Hematopoietic multipotent progenitor cell treated with erythropoietin and hydrocortisone succinate and interleukin-3 and kit ligand, for 4 days (in vitro differentiated cells): Measurements from ENCODE around the gene PI4KA.
"Not testable (repeated sequence)": the region's sequence is repeated elsewhere in the genome, so short reads cannot be mapped to it uniquely, and the experiment has no call there.

Experiments used
- DNase-seq: peaks from one replicate; pipeline ENCODE4 v3.0.0-alpha.2; 2015

PI4KA gene

DNA sequence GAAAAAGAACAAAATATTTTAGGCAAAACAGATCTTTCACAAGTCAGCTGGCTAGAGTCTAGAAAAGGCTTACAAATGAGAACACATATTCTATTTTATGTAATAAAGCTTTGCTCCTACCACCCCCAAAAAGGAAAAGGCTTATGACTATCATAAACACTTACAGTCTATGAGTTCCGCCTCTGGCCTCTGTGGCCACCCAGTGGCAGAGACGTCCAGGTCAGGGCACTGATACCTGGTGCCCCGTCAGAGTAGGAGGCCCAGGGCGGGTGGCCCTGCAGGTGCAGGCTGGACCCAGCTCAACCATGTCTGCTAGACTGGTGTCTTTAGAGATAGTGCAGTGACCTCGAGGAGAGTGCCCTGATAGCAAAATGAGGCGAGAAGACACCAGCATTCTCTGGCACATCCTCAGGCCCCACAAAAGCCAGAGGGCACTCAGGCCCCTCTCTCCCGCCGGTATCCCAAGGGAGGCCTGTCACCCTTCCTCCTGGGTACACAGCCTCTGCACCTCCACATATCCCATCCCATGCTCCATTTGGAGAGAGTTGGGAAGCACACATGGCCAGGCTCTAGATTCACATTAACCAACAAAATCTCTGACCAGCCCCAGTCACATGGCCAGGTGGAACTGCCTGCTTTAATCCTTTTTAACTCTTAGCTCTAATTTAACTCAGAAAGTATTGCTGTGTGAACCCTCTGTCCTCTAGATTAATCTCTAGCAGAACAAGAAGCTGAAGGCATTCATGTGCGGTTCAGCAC, 112.0 kb downstream of the PI4KA start:
- no peak for DNase-seq

DNA sequence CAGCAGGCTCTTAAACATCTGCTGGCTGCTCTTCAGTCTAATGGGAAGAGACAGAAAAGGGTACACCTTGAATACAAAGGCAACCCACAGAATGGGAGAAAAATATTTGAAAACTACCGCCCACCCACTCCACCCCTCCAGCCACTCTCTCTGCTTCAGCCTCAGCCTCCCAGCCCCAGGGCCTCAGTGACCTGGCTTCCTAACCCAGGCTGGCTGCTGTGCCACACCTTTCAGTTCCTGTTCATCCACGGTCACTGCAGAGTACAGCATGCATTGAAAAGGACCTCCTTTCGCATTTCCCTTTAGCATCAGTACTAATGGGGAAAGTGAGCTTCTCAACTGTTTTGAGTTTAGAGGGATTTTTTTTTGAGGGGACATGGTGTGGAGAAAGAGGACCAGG, 113.5 kb downstream of the PI4KA start:
- DNase-seq = no peak

DNA sequence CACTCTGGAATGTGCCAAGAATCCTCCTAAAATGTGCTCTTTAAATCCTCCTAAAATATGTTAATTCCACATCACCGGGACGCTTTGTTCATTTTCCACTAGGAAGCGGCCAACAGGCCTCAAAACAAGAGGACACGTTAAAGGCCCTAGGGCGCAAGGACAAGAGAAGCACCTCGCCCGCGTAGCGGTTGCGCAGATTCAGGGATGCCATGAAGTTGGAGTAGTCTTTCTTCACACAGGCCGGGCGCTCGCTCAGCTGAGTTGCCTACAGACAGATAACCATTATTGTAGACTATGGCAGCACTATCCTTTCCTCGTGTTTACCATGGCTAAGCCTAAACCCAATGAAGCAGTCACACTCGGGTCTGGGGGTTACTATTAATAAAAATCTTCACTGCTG, 114.2 kb downstream of the PI4KA start:
- DNase-seq = no peak

DNA sequence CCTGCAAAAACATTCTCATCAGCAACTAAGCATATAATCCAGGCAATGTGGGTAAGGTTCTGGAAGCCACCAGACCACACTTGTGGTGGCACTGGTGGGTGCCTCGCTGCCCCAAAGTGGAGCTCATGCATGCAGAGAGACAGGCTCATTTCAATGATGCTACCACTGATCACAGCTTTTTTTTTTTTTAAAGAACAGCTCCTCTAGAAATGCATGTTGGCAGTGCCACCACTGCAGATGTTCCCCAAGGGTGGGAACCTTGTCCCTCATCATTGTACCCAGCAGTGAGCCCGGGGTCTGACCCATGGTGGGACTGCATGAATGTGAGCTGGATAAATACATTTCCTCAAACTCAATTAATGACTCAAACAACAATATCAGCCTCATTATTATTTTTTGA, 115.8 kb downstream of the PI4KA start:
- no peak for DNase-seq

DNA sequence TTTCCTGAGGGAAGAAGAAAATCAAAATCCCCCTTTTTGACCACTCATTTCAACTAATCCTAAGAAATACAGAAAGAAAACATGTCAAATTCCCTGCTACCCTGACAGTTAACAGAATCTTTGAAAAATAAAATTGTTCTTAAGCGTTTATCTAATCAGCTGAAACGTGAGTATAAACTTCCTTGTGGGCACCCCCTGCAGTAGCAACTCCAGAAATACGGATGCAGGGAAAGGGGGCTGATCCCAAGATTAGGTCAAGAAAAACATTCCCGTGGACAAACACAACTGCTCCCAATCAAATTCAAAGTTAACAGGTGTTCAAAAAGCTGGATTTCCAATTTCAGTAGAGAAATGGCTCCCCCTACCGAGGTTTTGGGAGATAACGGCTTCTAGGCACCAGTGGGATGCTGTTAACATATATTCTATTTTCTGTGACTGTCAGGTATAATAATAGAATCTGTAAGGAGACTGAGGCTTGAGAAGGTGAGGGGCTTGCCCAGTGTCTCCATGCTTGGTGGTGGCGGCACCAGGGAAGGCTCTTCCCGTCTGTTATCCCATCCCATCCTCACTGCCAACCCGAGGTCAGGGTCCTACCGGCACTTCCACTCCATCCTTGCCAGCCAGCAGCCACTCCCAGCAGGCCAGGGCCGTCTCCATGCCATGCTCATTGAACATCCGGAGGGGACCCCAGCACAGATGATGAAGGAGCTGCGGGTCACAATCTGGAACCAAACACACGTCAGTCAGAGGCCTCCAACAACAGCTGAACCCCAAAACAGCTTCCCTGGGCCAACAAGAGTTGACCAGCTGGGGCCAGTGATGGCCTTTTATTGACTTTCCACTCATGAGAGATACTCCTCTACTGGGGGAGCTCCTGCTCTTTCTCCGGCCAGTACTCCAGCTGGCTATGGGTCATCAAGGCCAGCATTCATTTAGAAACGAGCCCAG, 116.7 kb downstream of the PI4KA start:
- DNase-seq = peak; percentile 66

DNA sequence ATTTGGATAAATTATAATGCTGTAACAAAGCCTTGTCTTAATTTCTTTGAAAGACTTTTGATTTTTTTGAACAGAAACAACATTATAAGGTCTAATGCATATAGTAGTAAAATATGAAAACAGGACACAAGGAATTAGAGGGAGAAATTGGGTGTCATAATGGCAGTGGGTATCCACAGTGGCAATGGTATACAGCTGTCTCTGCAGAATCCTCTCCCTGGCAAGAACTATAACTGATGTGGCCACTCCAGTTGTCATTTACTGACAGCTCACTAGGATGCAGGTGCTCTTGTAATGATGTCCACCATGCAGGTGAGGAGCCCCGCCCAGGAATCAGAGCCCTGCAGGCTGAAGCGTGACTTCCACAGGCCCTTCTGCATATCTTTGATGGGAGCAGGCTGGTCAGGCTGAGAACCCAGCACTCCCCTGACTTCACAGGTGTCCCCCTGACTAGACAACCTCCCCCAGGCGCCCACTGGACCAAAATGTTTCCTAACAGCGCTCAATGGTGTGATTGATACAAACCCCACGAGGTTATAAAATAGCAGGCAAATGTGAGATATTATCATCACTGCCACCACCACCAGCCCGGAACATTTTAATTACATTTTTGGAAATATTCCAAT, 117.5 kb downstream of the PI4KA start:
- no peak for DNase-seq

DNA sequence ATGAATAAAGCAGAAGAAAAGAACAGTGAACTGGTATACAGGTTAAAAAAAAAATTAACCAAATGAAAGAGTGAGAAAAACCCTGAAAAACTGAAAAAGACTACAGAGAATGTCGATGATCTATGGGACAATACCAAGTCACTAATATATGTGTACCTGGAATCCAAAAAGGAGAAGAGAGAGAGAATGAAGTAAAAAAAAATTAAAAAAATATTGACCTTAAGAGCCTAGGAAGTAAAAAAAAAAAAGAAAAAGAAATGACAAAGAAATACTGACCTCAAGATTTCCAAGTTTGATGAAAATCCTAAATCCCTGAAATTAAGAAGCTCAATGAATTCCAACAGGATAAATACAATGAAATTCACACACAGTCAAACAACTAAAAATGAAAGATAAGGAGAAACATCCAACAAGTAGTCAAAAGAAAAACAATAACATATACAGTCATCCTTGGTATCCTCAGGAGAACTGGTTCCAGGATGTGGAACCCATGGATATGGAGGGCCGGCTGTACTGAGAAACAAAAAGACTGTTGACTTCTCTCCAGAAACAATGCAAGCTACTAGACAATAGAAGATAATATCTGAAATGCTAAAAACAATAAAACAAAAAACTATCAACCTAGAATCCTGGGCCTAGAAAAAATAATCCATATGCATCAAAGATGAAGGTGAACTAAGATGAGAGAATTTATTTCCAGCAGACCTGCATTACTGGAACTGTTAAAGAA, 118.2 kb downstream of the PI4KA start:
- DNase-seq = no peak

DNA sequence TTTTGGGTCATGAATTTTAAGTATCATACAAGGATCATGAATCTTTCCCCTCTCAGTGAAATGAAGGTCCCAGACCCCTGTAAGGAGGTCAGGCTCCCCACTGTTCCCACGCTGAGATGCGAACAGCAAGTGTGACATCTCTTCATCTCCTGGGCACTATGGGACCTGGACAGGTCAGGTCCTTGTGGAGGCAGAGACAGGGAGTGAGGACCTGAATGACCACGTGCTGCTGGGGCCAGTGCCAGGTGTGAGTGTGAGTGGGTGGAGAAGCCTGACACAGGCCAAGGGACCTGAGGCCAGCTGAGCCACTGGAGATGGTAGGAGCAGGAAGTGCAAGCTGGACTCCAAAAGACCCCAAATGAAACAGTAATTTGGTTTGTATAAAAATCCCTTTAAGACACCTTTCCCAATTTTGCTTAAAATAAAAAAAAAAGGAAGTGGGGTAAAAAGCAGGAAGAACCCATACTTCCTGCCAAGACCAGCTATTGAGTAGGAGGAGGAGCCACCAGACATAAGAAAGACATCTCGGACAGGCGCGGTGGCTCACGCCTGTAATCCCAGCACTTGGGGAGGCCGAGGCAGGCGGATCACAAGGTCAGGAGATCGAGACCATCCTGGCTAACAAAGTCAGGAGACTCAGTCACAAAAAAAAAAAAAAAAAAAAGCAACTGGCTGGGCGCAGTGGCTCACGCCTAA, 120.1 kb downstream of the PI4KA start:
- peak; percentile 53 for DNase-seq

DNA sequence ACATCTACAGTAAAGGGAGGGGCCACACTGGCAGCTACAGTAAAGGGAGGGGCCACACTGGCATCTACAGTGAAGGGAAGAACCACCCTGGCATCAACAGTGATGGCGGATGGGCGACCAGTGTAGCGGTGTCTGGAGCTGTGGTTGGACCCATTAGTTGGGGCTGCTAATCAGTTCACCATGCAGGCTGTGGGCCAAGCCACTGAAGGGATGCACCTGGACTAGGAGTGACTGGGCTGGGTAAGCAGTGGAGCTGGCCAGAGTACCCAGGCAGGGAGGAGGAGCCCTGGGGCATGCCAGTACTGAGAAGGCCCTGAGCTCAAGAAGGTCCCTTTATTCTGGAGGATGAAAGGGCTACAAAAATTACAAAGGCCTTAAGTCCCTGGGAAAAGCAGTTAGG, 121.7 kb downstream of the PI4KA start:
- DNase-seq = peak; percentile 41

DNA sequence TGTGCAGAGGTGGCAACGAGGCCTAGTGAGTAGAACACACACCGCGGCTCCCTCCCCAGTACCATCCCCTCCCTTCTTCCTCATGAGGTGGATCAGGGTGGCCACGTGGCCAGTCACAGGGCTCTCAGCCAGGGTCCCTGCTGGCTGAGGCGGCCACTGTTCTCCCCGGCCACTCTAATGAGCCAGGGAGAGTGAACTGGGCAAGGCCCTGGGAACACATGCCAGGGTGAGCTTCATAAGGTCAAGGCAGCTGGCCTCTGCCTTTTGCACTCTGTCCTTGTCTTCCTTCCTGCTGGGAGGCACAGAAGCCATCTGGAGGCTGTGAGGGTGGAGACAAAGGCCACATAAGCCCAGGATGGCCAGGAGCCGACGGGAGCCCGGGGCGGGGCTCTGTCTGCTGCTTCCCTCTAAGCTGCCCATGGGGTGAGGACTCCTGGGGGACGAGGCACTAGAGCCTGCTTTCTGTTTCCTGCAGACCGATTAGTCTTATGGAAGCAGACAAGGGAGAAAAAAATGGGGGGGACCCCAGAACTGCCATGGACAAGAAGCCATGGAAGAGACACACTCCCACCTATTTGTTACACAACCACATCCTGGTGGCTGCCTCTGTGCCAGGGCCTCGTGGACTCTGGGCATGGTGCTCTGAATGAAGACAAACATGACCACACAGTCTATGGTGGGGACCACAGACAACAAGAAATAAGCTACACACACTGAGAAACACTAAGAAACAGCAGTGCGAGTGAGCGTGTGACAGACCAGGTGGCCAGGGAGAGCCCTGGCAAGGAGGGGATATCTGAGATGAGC, 123.1 kb downstream of the PI4KA start:
- not testable (repeated sequence) for DNase-seq

DNA sequence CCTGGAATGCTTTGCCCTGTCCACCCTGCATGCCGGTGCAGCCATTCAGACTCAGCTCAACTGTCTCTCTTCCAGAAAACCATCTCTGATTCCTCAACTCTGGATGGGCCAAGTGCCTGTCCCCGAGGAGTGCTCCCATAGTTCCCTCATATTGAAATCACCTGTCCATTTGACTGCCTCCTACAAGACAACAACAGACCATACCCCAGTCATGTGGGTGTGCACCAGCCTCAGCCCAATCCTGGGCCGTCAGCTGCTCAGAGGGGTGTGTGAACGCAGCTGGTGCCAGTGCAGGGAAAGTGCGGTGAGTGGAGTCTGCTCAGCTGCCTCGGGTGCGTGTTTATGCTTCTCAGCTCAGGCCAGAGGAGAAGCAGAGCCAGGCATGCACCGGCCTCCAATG, 126.2 kb downstream of the PI4KA start:
- DNase-seq = not testable (repeated sequence)

DNA sequence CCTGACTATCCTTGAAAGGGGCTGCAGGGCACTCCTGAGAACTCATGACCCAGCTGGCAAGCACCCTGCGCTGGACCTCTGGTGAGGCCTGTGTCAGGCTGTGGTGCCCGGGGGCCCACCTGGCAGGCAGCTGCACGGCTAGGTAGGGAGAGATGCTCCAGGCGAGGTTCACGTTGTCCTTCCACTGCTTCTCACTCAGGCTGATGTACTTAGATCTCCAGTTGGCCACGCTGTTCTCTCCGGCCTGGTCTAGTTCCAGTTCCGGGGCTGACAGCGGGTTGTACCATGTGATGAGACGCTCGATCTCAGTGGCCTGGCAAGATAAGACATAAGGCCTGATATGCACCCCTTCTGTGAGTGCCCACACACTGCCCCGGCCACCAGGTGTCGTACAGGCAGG, 129.4 kb downstream of the PI4KA start:
- DNase-seq = no peak

DNA sequence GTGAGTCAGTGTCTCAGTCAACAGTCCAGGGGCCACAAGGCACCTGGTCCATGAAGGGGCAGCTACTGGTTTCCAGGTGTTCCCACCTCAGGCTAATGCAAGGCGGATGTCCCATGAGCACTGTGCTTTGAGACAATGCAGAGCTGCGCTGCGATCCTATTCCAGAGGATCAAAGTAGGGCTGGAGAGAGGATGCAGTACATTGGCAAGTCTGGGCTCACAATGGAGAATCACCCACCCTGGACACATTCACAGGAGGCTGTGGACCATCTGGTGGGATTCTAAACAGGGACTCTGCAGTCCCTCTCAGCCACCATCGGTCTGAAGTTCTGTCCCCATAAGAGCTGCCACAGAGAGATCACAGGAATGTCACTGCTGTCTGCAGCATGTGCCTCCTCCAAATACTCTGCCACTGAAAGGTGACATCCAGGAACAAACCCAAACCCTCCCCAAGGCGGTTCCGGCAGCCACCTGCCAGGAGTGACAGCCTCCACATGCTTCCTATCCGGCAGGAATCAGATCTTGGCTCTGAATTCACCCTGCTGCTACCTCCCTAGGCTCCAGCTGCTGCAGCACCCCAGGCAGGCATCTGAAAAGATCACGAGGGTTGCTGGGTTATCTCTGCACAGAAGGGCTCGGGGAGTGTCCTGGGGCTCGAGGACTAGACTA, 130.0 kb downstream of the PI4KA start:
- no peak for DNase-seq

DNA sequence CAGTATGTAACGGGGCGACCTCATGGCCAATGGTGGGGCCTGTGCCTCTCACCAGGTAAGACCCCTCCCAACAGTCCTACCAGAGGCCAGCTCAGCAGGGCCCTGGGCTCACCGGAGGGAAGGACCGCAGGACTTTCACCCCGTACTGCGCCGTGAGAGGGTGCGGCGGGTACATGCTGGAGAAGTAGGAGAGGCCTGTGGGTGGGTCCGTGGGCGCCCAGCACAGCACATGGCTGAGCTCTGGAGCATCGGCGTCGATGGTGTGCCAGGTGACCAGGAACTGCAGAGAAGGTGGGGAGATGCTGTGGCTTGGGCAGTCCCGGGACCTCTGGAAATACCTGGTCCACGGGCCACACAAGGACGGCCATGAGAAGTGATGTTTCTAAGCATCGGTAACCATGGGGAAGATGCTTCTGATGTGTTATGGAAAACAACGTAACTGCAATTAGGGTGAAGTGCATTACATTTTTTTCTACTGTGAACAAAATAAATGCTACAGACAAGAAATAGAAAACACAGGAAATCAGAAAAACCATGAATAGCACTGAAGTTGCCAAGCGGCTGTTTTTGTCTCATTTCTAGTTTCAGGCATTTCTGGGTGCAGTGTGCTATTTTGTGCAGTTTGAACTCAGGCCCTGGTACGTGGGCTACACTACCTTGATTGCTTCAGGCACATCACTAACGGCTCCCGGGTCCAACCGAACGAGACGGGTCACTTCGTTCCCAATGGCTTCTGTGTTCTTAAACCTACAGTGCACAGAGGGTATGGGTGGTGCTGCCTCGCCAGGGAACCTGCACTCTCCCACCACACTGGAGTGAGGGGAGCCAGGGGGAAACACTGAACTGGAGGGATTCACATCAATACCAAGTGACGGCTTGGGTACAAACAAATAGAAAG, 131.2 kb downstream of the PI4KA start:
- no peak for DNase-seq

DNA sequence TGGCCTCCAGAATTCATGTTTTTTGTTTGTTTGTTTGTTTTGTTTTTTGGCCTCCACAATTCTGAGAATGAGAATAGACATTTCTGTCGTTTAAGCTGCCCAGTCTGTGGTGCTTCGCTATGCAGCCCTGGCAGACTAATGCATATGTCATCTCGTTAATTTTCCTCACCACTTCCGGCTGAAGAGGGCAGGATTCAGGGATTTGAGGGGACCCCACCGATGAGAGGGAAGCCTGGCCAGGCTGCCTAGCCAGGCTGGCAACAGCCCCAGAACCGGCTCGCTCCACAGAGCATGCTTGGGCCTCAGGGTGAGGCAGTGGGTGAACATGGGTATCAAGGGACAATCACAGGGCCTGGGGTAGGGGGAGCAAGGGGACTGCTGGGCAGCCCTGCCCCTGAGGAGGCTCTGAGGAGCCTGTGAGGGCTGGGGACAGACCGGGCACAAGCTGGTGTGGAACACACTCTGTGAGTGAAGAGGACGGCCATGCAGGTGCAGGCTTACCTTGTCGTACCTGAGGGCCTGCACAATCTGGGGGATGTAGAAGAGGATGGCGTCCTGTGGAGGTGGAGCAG, 132.5 kb downstream of the PI4KA start:
- DNase-seq = no peak

DNA sequence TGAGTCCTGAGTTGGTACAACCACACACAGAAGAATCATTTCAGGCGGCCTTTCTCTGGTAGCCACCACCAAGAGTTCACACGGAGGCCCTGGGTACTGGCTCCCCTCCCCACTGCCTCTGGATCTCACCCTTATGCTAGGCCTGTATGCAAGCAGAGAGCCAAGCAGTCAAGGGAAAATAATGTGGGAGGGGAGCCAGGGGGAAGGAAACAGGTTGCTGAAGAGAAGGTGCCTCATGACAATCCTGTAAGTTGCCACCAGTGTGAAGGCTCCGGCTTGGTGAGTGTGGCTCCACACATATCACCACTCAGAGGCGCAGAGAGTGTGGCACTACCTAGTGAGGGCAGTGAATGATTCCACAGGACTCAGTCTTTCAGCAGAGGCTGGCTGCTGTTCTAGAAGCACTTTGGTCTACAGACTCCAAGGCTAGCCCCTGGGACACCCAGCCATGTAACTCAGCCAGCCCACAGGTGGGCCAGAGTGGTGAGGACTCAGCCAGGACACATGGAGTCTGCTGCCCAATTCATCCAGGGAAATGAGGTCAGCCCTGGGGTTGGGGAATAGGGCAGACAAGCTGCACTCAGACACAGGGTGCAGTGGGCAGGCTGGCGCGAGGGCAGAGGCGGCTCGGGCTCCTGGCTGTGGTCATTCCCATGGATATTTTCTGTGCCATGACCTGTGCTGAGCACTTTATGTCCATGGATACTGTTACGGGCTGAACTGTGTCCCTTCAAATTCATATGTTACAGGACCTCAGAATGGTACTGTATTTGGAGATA, 133.7 kb downstream of the PI4KA start:
- no peak for DNase-seq

DNA sequence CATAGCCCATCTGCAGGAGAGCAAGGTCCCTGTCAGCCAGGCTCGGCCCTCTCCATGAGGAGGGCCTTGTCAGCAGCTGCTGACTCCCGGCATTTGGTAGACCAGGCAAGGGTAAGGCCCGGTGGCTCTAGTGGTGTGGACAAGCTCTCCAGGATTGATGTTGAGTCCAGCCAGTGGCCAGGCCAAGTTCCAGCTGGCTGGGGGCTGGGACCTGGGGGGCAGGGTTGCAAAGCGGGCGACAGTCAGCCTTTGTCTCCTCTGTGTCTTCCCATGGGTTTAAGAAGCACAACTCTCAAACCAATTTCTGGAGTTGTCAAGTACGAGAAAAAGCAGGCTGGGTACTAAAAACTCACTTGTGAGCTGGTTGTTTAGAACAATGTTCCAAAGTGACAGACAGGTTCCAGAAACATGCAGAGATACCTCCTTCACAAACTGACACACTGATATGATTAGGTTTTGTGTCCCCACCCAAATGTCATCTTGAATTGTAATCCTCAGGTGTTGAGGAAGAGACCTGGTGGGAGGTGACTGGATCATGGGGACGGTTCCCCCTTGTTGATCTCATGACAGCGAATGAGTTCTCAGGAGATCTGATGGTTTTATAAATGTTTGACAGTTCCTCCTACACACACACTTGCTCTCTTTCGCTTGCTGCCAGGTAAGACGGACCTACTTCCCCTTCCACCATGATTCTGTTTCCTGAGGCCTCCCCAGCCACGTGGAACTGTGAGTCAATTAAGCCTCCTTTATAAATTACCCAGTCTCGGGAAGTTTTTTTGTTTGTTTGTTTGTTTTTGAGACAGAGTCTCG, 137.0 kb downstream of the PI4KA start:
- no peak for DNase-seq
